MG63 (cell line): Measurements from ENCODE around the gene SMCR8. TPM values are rescaled to one million over a fixed set of nuclear protein-coding genes. Genes with fewer than 3 reads are reported as not detected.
"Not testable (repeated sequence)": the region's sequence is repeated elsewhere in the genome, so short reads cannot be mapped to it uniquely, and the experiment has no call there.

Source experiments
- DNase-seq: peaks from one replicate; pipeline ENCODE4 v3.0.0-alpha.2; 2020
- H3K27me3 ChIP-seq: fragments of 250-450 bp; sonication (Bioruptor Pico); 2 replicates; pipeline ENCODE4 v1.5.1; 2020; ENCODE audit warnings: mild to moderate bottlenecking, moderate library complexity
- H3K36me3 ChIP-seq: fragments of 250-450 bp; sonication (Bioruptor Pico); 2 replicates; pipeline ENCODE4 v1.5.1; 2020; ENCODE audit warnings: mild to moderate bottlenecking, moderate library complexity
- H3K4me3 ChIP-seq: fragments of 250-450 bp; sonication (Bioruptor Pico); 2 replicates; pipeline ENCODE4 v1.5.1; 2020; ENCODE audit warnings: mild to moderate bottlenecking, moderate library complexity
- H3K9me3 ChIP-seq: fragments of 250-450 bp; sonication (Bioruptor Pico); 2 replicates; pipeline ENCODE4 v1.5.1; 2020; ENCODE audit warnings: mild to moderate bottlenecking, moderate library complexity
- total RNA-seq: library from RNA; depleted of rRNA; stranded (reverse); fragments of >200 nt; shearing (Covaris generic); gene quantifications from 2 replicates; pipeline ENCODE4 v1.2.3, GENCODE V29; 2014; ENCODE audit warnings: low replicate concordance; rRNA removed

The SMCR8 gene, protein sequence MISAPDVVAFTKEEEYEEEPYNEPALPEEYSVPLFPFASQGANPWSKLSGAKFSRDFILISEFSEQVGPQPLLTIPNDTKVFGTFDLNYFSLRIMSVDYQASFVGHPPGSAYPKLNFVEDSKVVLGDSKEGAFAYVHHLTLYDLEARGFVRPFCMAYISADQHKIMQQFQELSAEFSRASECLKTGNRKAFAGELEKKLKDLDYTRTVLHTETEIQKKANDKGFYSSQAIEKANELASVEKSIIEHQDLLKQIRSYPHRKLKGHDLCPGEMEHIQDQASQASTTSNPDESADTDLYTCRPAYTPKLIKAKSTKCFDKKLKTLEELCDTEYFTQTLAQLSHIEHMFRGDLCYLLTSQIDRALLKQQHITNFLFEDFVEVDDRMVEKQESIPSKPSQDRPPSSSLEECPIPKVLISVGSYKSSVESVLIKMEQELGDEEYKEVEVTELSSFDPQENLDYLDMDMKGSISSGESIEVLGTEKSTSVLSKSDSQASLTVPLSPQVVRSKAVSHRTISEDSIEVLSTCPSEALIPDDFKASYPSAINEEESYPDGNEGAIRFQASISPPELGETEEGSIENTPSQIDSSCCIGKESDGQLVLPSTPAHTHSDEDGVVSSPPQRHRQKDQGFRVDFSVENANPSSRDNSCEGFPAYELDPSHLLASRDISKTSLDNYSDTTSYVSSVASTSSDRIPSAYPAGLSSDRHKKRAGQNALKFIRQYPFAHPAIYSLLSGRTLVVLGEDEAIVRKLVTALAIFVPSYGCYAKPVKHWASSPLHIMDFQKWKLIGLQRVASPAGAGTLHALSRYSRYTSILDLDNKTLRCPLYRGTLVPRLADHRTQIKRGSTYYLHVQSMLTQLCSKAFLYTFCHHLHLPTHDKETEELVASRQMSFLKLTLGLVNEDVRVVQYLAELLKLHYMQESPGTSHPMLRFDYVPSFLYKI
- total RNA-seq, result 2.6 and 5.2 TPM in 2 replicates

DNA sequence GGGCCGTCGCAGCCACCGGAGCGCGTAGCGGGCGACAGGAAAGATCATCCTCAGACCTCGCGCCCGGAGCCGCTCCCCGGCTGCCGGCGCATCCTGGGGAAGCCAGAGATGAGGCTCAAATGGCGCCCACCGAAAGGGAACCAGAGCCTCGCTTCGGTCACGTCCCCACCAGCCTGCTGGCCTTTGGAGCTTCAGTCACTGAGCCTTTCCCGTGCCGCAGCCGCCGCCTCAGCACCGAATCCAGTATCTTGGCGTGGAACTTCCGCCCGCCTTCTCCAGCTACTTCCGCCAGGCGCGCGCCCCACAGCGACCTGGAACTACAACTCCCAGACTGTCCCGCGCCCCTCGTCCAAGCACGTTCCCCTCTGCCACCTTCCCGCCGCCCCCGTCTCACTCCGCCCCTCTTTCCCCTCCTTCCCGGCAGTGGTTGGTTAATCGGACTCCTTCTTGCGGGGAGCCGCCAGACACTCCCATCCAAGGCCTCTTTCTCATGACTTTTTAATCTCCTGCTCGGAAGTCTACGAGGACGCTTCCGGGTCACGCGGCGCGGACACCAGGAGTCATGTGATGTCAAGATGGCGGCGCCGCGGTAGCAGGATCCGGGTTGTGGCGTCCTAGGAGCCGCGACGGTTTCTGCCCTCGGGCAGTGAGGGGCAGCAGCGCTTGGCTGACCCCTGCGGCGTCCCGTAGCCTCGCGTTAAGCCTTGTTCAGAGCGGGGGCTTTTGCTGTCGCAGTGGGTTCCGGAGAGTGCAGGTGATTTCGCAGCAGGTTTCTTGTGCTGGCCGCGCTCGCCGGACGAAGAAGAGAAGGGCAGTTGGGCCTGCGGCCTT lies at the start of gene SMCR8, which contains the start of gene TOP3A:
TSS of gene SMCR8 (plus strand) at position 563 of the 831 bp plus-strand sequence. CDS start 497 bp downstream, outside the sequence.
TSS of gene TOP3A (minus strand) at position 264 of the 831 bp plus-strand sequence. CDS start at position 48, 216 bp downstream.
- Histone ChIP-seq H3K27me3 (no peaks in the 10 kb centered on the region), H3K36me3 (peaks cover 22% of the 10 kb centered on the region), H3K4me3 (peak within 1 kb of the TSS; percentile 86), H3K9me3 (no peaks in the 10 kb centered on the region)
- DNase-seq, result peak; percentile 98

DNA sequence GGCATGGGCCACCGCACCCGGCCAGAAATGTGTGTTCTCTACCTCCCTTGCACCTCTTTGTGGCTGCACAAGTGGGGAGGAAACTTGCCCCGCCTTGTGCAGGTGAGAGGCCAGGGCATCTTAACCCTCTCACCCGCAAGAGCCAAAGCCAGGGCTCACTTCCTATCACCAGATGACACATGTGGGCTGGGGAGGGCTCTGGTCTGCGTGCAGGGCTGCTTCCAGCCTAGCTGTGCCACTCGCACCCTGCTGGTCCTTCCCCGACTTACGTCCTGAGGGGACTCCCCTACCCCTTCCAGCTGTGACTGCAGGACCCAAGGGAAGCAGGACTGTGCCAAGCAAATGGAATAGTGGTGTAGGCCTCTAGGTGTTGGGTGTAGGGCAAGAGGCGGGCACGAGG lies 47.7 kb upstream of the SMCR8 start:
- Histone ChIP-seq H3K4me3 (no peak overlapping the region), H3K9me3 (no peaks in the 10 kb centered on the region), H3K36me3 (no peaks in the 10 kb centered on the region; the same call in 1 of the 2 replicates), H3K27me3 (no peaks in the 10 kb centered on the region)
- no peak for DNase-seq

DNA sequence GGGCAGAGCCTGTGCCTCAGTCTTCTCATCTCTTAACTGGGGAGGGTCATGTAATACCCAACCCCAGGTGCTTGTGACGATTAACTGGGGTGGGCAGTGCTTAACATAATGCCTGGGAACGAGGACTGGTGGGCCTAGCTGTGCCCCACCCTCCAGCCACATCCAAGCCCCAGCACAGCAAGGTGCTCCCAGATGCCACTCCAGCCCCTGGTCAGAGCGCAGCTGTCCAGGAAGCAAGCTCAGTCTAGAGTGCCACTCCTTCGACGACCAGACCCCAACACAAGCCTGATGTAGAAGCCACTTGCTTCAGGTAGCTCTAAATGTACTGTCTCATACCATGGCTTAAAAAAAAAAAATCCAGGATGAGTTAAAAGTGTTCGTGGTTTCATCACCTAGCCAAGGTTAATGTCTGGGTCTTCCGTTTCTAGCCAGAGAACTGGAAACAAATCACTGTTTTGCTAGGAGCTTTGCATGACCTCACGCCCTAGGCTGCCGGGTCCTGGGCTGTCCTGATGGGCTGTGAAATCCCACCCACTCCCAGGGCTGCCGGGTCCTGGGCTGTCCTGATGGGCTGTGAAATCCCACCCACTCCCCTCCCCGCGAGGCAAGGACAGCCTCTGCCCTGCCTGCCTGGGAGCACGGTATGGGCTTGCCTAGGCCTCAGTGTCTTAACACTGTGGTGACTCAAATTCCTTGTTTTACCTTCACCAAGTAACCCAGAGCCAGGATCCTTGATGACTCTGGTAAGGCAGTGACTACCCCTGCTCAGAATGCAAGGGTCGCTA lies 47.0 kb upstream of the SMCR8 start:
- no peak for DNase-seq
- no peaks in the 10 kb centered on the region; the same call in 1 of the 2 replicates for H3K36me3 ChIP-seq
- no peak overlapping the region for H3K4me3 ChIP-seq
- H3K27me3 ChIP-seq, result no peaks in the 10 kb centered on the region
- no peaks in the 10 kb centered on the region for H3K9me3 ChIP-seq

DNA sequence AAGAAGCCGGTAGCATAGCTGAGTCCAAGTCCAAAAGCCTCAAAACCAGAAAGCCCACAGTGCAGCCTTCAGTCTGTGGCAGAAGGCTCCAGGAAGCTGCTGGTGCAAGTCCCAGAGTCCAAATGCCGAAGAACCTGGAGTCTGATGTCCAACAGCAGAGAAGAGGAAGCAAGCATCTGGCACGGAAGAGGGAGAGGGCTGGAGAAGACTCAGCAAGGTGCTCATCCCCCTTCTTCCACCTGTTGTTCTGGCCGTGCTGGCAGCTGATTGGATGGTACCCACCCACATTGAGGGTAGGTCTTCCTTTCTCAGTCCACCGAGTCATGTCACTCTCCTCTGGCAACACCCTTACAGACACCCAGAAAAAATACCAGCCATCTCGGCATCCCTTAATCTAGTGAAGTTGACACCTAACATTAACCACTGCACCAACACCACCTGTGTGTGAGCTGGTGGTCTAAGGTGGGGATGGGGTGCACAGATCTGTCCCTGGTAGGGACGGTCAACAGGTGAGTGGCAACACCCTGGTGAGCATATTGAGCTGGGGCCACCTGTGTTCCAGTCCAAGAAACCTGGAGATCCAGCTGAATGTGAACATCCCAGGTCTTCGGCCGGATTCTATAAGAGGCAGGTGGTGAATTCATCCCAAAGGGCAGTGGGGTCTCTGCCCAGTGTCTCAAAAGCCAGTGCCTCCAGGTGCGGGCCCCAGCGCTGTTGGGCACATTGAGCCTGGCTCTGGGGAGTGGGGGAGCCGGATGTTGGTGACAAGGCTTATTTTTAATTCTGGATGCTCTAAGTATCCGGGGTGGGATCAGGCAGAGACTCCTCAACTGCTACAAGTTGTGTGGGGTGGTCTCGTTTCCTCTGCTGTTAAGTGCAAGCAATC lies 44.8 kb upstream of the SMCR8 start:
- Histone ChIP-seq H3K9me3 (no peaks in the 10 kb centered on the region), H3K27me3 (no peaks in the 10 kb centered on the region), H3K4me3 (no peak overlapping the region), H3K36me3 (no peaks in the 10 kb centered on the region)
- DNase-seq, result no peak

DNA sequence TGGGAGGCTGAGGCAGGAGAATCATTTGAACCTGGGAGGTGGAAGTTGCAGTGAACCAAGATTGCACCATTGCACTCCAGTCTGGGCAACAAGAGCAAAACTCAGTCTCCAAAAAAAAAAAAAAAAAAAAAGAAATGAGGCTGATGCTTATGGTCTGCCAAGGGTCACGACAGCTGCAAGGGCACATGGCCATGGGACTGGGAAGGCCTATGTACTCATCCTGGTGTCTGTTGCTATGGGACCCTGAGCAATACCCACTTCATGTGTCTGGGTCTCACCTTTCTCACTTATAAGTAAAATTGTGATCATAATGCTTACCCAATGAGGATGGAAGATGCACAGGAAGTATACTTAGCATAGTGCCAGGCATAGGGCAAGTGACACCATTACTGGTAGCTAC lies 38.0 kb upstream of the SMCR8 start:
- no peaks in the 10 kb centered on the region for H3K9me3 ChIP-seq
- no peak overlapping the region for H3K4me3 ChIP-seq
- no peak for DNase-seq
- H3K36me3 ChIP-seq, result peaks cover 4% of the 10 kb centered on the region
- H3K27me3 ChIP-seq, result no peaks in the 10 kb centered on the region

DNA sequence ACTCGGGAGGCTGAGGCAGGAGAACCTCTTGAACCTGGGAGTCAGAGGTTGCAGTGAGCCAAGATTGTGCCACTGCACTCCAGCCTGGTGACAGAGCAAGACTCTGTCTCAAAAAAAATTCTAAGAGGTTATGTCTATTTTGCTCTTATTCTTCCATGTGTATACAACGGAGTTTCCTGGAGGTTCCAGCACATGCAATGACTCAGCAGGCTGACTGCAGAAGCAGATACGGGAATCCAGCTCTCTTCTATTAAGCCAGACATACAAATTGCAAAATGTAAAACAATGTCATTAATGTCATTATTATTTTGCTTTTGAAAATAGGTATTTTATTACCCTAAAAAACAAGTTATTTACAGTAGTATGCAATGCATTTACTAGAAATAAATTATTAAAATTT lies 36.2 kb upstream of the SMCR8 start:
- Histone ChIP-seq H3K27me3 (no peaks in the 10 kb centered on the region), H3K4me3 (no peak overlapping the region), H3K36me3 (peaks cover 4% of the 10 kb centered on the region), H3K9me3 (no peaks in the 10 kb centered on the region)
- no peak for DNase-seq

DNA sequence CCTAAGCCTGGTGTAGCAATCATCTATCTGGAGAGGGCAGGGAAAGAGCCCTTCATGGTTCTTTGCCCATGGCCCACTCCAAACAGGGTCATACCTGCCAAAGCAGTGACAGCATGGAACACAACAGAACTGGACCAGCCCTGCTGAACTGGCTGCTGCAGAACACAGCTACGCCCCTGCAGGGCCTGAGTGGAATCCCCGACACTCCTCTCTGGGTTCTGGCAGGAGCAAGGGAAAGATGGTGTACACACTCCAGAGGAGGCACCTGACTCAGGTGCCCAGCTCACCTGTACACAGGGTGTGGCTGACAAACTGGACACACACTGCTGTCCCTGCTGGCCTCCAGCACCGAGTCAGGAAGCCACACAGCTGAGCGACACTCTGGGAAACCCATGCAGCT lies 34.8 kb upstream of the SMCR8 start:
- DNase-seq, result no peak
- Histone ChIP-seq H3K4me3 (no peak overlapping the region), H3K27me3 (no peaks in the 10 kb centered on the region), H3K9me3 (no peaks in the 10 kb centered on the region), H3K36me3 (peaks cover 4% of the 10 kb centered on the region)

DNA sequence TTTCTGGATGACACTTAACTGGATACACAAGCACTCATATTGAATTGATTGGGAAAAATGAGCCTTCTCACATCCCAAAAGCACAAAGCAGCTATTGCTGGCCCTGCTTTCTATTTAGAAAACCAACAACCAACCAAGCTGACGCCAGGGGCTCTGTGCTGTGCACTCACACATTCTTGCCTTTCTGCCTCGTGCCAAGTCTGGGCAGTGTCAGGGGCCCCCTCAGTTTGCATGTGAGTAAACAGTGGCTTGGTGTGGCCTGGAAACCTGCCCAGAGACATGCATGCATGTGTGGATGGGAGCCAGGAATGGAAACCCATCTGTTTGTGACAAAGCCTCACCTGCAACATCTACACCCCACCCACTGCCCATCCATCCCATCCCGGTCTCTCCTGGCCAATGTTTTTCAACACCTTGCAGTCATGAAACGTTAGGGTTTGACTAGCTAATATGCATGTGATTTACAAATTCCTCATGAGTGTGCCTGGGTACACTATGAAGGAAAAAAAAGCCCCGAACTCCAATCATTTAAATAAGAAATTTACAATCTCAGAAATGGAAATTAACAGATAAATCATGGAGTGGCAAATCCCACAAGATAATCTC lies 34.2 kb upstream of the SMCR8 start:
- H3K36me3 ChIP-seq, result peaks cover 4% of the 10 kb centered on the region
- H3K4me3 ChIP-seq, result no peak overlapping the region
- H3K27me3 ChIP-seq, result no peaks in the 10 kb centered on the region
- DNase-seq, result no peak
- H3K9me3 ChIP-seq, result no peaks in the 10 kb centered on the region

DNA sequence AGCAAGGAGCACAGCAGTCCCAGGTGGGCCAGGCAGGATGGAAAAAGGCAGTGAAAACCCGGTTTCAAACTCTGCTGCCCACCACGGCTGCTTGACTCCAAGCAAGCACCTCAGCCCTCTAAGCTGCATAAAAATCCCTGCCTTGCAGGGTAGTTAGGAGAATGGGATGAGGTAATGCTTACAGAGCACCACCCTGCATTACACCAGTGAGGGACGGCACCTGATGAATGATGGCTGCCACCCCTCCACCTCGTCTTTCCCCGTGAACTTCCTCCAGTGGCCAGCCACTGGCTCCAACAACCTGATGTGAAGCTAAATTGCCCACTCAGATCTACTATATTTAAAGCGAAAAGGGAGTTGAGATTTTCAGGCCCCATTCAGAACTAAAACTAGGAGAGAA lies 33.3 kb upstream of the SMCR8 start:
- DNase-seq, result no peak
- H3K9me3 ChIP-seq, result no peaks in the 10 kb centered on the region
- no peaks in the 10 kb centered on the region for H3K27me3 ChIP-seq
- no peak overlapping the region for H3K4me3 ChIP-seq
- H3K36me3 ChIP-seq, result peaks cover 4% of the 10 kb centered on the region

DNA sequence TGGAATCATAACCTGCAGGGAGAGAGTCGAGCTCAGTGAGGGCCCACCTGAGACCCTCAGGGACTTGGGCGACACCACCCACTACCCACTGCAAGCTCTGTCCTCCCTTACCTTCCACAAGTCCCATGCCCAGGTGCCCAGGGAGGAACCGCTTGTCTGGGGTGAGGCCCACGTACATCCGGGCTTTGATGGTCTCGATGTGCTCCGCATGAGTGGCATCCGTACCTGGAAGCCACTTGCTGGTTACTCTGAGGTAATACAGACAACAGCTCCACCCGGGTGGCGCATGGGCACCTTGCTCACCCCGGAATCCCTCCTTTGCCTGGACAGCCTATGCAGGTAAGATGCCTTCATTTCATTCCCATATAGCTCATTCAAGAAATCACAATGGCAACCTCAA lies 29.8 kb upstream of the SMCR8 start:
- Histone ChIP-seq H3K36me3 (peaks cover 14% of the 10 kb centered on the region), H3K9me3 (no peaks in the 10 kb centered on the region)
- DNase-seq, result no peak

DNA sequence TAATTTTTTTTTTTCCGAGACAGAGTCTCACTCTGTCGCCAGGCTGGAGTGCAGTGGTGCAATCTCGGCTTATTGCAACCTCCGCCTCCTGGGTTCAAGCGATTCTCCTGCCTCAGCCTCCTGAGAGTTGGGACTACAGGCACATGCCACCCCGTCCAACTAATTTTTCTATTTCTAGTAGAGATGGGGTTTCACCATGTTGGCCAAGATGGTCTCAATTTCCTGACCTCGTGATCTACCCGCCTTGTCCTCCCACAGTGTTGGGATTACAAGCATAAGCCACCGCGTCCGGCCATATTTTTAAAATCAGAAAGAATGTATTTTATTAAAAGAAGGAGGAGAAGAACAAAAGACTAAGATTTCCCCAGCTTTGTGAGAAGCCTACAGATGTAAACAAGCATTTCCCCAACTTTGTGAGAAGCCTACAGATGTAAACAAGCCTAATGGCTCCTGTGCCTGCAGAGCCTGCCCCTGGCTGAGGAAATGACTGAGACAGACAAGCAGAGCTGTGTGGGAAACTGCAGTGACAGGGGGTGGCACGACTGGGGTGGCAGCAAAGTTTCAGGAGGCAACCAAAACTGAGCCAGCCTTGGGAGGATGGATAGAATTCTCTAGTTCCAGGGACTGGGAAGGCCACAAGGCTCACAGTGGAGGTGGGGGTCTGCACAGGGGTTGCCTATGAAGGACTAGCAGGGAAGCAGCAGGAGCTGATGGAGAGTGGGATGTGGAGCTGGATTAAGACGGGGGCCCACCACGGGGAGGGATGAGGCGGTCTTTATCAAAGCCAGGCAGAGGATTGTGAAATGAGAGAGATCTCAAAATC lies 23.2 kb upstream of the SMCR8 start:
- H3K27me3 ChIP-seq, result no peaks in the 10 kb centered on the region
- H3K36me3 ChIP-seq, result peaks cover 14% of the 10 kb centered on the region
- no peak for DNase-seq
- no peaks in the 10 kb centered on the region for H3K9me3 ChIP-seq
- H3K4me3 ChIP-seq, result no peak overlapping the region

More for the DNA sequence above, 29.8 kb upstream of the SMCR8 start:
- H3K4me3 ChIP-seq, result no peak overlapping the region
- H3K27me3 ChIP-seq, result no peaks in the 10 kb centered on the region

DNA sequence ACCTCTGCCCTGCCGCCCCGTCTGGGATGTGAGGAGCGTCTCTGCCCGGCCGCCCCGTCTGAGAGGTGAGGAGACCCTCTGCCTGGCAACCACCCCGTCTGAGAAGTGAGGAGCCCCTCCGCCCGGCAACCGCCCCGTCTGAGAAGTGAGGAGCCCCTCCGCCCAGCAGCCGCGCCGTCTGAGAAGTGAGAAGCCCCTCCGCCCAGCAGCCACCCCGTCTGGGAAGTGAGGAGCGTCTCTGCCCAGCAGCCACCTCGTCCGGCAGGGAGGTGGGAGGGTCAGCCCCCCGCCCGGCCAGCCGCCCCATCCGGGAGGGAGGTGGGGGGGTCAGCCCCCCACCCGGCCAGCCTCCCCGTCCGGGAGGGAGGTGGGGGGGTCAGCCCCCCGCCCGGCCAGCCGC lies 17.0 kb upstream of the SMCR8 start:
- H3K27me3 ChIP-seq, H3K4me3 ChIP-seq, H3K9me3 ChIP-seq, DNase-seq: not testable (repeated sequence)
- H3K36me3 ChIP-seq, result peaks cover 11% of the 10 kb centered on the region

DNA sequence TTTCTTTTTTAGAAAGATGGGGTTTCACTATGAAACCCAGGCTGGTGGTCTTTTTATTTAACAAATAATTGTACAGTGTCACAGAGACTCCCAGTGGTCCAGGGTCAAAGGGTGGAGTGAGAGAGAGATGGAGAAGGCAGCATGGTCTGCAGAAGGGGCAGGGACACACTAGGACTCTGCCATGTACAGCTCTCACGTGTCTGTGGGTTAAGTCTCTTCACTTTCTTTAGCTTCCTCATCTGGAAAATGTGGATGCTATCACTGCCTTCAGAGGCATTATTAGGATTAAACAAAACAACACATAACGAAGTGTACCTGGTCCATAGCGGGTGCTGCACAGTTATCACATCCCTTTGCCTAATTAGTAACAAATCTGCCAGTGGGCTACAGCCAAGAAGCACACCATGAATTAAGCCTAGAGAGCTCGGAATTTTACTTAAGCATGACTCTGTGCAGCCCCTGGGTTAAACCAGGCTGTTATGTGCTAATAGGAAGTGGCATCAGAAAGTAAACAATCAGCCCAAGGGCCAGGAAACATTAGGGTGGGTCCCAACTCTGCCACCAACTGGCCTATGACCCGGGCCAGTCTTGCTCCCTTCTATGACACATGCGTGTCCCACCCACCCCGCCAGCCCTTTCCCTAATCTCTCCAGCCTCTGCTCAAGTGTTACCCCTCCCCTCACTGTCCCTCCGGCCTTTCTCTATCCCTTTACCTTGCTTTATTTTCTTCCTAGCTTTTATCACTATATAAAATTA lies 14.2 kb upstream of the SMCR8 start:
- Histone ChIP-seq H3K4me3 (no peak overlapping the region), H3K36me3 (peaks cover 20% of the 10 kb centered on the region), H3K27me3 (no peaks in the 10 kb centered on the region), H3K9me3 (no peaks in the 10 kb centered on the region)
- no peak for DNase-seq
